Endothelial cell of umbilical vein (primary cell): ENCODE data around the gene B9D1.
A peak's percentile ranks its signal among the peaks of the same experiment; 100 is the strongest.

Source experiments
- GATA2 ChIP-seq: IDR thresholded peaks from 2 replicates; pipeline ENCODE4 v1.7.0; 2011; ENCODE audit warnings: low read depth, mild to moderate bottlenecking, moderate library complexity, mixed read lengths, low read length; ENCODE audit not compliant: insufficient read length, insufficient read depth
- TF ChIP-seq, protein P1 (sequence below), 2 donors: IDR thresholded peaks; 1 replicate in 1 of 2; 2 replicates in 1 of 2; pipeline ENCODE4 v1.5.1; 2011; ENCODE audit warnings: low read length in 2 of 2, mild to moderate bottlenecking in 2 of 2, moderate library complexity in 2 of 2, control low read depth in 1 of 2, inconsistent platforms in 1 of 2, low read depth in 1 of 2; ENCODE audit not compliant: insufficient read depth in 1 of 2; ENCODE audit errors: extremely low read depth in 1 of 2

DNA sequence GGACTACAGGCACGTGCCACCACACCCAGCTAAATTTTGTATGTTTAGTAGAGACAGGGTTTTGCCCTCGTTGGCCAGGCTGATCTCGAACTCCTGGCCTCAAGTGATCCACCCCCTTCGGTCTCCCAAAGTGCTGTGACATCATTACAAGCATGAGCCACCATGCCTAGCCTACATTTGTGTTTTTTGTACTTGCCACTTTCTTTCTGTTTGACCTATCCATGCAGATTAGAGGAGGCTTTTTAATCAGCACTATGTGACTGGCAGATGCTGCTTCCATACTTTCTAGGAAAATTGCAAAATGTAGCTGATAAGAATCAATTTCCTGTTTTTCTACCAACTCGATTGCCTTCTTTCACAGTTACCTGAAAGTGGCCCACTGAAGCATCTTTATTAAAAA is 57.3 kb downstream of the B9D1 start:
- TF ChIP-seq, protein P1, sequence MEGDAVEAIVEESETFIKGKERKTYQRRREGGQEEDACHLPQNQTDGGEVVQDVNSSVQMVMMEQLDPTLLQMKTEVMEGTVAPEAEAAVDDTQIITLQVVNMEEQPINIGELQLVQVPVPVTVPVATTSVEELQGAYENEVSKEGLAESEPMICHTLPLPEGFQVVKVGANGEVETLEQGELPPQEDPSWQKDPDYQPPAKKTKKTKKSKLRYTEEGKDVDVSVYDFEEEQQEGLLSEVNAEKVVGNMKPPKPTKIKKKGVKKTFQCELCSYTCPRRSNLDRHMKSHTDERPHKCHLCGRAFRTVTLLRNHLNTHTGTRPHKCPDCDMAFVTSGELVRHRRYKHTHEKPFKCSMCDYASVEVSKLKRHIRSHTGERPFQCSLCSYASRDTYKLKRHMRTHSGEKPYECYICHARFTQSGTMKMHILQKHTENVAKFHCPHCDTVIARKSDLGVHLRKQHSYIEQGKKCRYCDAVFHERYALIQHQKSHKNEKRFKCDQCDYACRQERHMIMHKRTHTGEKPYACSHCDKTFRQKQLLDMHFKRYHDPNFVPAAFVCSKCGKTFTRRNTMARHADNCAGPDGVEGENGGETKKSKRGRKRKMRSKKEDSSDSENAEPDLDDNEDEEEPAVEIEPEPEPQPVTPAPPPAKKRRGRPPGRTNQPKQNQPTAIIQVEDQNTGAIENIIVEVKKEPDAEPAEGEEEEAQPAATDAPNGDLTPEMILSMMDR (IDR thresholded peaks at IDR 0.05; ENCODE audit: extremely low read depth in 1 of 2, insufficient read depth in 1 of 2, low read depth in 1 of 2, low read length in 2 of 2): no peak
- peak; percentile 19 for TF ChIP-seq GATA2
